ENCODE results near the gene TRPM3.
"Not testable (repeated sequence)": the region's sequence is repeated elsewhere in the genome, so short reads cannot be mapped to it uniquely, and the experiment has no call there.

The TRPM3 gene

GRCh38 chr9:70988551-70988950, 132.9 kb downstream of the TRPM3 start:
- no peak for DNase-seq

GRCh38 chr9:70987986-70988385, 133.4 kb downstream of the TRPM3 start:
- DNase-seq: no peak

DNA sequence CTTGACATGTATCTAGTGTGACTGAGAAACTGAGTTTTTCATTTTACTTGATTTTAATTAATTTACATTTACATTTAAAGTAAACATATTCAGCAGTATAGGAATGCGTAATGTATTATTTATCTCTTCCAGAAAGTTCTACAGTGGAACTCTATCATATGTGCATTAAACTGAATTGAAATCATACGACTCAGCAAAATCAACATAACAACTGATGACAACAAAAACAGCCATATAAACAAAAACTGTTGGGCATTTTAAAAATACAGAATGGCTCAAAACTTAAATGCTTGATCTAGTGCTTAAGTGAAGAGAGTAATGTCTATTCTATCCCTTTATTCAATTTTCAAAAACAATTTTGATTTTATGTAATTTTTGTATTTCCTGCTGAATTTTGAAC, 134.4 kb downstream of the TRPM3 start:
- no peak for DNase-seq

DNA sequence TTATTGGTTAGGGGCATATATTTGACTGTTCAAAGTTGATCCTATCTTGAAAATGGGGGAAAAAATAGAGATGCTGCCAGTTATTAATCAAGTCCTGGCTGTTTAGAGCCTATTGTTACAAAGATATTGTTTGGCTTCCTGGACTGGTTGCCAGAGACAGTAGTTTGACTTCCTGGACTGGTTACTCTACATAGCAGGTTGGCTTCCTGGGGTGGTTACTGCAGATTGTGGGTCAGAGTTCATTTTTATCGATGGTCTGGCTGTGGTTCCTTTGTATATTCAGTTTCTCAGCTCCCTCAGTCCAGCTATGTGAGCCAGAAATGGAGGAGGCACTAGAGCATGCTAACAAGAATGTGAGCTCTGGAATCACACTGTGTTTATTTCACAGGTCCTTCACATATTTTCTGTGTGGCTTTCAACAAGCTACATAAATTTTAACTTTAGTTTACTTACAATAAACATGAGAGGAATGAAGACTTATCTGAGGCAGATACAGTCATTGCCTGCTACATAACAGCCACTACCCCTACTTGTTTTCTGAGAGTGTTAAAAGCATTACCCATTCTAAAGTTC, 137.6 kb downstream of the TRPM3 start:
- no peak for DNase-seq

GRCh38 chr9:70981312-70981711, 140.1 kb downstream of the TRPM3 start:
- no peak for DNase-seq

GRCh38 chr9:70979966-70980365, 141.5 kb downstream of the TRPM3 start:
- no peak for DNase-seq

DNA sequence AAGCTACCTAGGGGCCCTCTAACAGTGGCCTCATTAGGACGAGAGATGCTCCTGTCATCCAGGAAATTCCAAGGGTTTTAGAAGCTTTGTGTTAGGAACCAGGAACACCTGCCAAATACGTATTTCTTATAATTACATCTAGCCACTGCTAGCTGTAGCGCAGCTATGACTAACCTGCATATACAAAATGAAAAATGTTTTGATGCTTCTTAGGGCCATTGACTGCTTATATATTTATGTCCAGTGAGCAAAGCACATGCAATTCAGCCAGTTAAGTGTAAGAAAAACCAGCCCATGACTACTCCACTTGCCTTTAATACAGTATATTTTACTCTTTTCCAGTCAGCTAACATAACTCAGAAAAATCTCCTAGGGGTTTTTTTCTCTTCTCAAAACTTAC, 143.3 kb downstream of the TRPM3 start:
- DNase-seq: no peak

DNA sequence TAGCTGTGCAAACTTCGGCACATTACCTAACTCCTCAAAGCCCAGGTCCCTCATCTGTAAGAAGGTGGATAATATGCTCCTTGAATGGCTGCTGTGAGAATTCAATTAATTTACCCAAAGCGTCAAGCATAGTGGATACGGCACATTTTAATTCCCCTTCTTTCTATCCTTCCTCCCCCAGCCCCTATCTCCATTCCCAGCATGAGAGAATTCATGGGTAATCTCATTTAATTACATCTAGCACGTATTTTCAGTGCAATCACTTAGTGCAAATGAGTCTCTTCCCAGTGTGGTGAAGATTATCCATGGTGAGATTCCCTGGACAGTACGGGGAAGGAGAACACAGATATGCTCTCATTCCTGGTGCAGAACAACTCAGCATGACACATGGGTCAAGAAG, 145.6 kb downstream of the TRPM3 start:
- DNase-seq: no peak

GRCh38 chr9:70971723-70972122, 149.7 kb downstream of the TRPM3 start:
- peak; percentile 55 for DNase-seq

DNA sequence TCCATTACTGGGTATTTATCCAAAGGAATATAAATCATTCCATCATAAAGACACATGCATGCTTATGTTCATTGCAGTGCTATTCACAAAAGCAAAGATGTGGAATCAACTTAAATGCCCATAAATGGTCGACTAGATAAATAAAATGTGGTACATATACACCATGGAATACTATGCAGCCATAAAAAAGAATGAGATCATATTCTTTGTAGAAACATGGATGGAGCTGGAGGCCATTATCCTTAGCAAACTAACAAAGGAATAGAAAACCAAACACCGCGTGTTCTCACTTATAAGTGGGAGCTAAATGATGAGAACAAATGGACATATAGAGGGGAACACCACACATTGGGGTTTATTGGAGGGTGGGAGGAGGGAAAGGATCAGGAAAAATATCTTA, 155.0 kb downstream of the TRPM3 start:
- DNase-seq: not testable (repeated sequence)

GRCh38 chr9:70964861-70965260, 156.6 kb downstream of the TRPM3 start:
- DNase-seq: no peak

- no peak for DNase-seq
These were observed 157.9 kb downstream of the TRPM3 start for GRCh38 chr9:70963554-70963953.

DNA sequence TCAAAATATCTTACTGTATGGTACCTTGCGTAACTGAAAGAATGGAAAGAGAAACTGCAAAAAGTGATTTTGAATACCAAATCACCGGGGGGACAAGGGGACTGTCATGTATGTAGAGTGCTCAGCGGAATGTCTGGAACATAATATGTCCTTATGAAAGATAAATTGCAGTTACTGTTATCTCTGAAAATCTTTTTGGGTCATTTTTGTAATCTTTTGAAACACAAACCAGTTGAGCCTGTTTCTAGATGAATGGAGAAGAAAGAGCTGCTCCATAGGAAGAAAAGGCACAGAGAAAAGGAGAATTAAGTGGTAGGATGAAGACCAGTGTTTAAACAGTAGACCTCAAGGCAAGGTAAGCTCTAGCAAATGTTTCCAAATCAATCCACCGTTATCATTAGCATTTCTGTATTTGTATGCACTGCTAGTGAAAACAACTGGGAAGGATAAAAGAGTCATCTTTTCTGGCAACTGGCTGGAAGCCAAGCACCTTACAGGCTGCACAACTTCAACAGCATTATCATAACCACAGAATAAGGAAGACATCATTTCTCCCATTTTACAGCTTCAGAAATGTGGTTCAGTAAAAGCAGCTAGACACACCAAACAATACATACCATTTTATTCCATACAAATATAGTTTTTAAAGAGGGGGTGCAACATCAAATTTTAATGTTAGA, 158.5 kb downstream of the TRPM3 start:
- DNase-seq: peak; percentile 33

DNA sequence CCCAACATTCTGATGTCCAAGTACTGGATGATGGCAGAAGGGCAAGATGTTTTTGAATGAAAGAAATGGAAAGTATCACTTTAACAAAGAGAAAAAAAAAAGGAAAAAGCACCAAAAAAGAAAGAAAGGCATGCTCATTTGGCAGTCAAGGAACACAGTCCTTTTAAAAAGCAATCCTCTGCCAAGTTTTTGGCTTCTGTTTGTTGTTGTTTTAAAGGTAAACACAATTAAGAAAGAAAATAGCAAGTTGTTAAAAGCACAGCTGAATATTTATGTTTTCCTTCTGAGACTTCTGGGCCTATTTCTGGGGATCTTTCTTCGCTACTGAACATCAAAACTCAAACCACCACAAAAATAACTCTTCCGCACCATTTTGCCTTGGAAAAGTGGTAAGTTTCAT, 162.1 kb downstream of the TRPM3 start:
- no peak for DNase-seq

GRCh38 chr9:70954596-70955143, 166.8 kb downstream of the TRPM3 start:
- no peak for DNase-seq

DNA sequence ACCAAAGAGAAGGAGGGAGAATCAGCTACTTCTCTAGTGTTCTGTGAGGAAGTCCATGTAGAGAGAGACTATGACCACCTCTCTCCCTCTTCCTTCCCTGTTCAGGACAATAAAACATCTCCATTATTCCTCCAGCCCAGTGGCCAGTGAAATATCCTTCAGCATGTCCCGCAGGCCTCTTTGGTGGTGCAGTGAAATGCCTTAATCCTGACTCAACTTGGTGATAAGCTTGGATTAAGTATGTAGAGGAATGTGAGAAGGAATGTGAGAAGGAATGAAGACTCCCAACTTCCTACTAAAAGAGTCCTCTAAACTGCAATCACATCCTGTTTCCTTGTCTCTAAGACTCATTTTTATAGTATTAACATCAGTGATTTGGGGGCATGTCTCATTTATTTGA, 167.3 kb downstream of the TRPM3 start:
- DNase-seq: no peak

DNA sequence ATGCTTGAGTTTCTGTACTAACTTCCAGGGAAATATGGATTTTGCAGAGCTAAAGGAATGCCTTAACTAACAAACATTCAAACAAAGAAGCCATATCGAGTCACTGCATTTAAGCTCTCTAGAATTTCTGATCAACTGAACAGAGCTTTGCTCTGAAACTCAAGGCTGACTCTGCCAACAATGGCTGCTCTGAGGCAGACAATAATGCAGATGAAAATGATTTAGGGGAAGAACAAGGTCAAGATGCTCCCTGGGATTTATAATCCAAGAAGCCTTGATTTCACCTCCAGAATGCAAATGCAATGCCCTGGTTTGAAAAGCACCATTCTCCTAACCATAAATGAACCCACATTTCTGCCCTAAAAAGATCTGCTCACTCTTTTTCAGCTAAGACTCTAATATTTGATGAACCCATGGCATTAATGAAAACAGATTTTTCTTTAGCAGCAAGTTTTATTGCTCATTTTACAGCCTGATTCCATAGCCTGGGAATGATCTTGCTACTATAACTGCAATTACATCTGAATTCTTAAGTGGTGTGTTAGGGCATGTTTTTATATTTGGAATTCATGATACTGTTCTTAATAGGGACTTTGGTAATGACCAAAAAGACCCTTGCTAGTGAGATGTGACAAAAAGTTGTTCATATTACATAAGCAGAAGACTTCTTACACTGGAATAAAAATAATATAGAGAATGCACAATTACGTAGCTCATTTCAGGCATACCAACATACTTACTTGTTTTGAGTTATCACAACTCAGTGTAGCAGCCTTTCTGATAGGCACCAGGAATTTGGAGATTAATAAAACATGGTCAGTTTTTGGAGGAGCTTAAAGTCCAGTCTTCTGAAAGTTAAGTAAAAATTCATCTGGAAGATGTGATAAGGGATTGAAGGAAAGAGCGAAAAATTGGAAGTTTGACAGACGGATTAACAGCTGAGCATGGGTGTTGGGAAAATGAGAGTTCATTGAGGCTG, 169.4 kb downstream of the TRPM3 start:
- DNase-seq: no peak

GRCh38 chr9:70950270-70950669, 171.2 kb downstream of the TRPM3 start:
- DNase-seq: no peak

GRCh38 chr9:70949239-70949638, 172.2 kb downstream of the TRPM3 start:
- DNase-seq: no peak

GRCh38 chr9:70948744-70949143, 172.7 kb downstream of the TRPM3 start:
- DNase-seq: no peak

- DNase-seq: peak; percentile 46
These were observed 173.9 kb downstream of the TRPM3 start for GRCh38 chr9:70947511-70947910.

DNA sequence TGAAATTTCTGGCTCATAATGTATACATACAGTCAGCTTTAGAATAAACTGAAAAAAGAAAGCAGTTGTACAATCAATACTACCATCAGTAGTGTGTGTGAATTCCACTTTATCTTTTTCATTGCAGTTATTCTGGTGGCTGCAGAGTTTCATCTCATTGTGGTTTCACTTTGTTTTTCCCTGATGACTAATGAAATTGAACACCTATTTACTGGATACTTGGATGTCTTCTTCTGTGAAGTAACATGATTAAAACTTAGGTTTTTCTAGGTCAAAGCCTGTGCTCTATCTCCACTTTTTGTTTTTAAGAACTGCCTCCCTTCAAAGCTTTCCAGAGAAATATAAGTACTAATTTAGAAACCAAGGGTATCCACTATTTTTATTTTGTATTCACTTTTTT, 174.3 kb downstream of the TRPM3 start:
- DNase-seq: peak; percentile 49

DNA sequence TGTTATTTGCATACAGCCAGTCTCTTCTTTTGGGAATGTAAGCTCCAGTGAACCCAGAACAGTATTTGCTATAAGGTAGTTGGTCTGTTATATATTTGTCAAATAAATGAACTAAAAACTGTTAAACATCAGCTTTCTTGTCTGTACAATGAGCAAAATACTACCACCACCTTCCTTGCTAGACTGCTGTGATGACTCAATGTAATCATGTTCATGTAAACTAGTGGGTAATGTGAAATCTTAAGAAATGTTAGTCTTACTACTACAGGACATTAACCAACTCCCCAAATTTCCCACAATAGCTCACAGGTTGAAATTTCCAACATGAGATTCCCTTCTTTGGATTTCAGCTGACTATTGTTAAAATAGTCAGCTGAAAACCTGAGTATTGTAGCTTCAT, 176.1 kb downstream of the TRPM3 start:
- no peak for DNase-seq

GRCh38 chr9:70941191-70941590, 180.2 kb downstream of the TRPM3 start:
- DNase-seq: no peak

All from hematopoietic multipotent progenitor cell treated with erythropoietin and hydrocortisone succinate and interleukin-3 and kit ligand, for 4 days (in vitro differentiated cells).